Caki2 (cell line): ENCODE results near the gene ASPHD2. TPM values are rescaled to one million over a fixed set of nuclear protein-coding genes. Genes with fewer than 3 reads are reported as not detected.
"Not testable (repeated sequence)": the region's sequence is repeated elsewhere in the genome, so short reads cannot be mapped to it uniquely, and the experiment has no call there.

ENCODE experiments used
- DNase-seq: peaks from one replicate; pipeline ENCODE4 v3.0.0-alpha.2; 2015; ENCODE audit warnings: low read depth
- in situ Hi-C: cut with HindIII; loops from 2 replicates; pipeline ENCODE4 v1.10.0; 2016; ENCODE audit warnings: low sequenced_read_pairs, low pct_unique_long_range_greater_than_20kb, mixed read lengths
- total RNA-seq: library from RNA; depleted of rRNA; stranded (reverse); fragments of >200 nt; shearing (Covaris generic); gene quantifications from 2 replicates; pipeline ENCODE4 v1.2.3, GENCODE V29; 2014; ENCODE audit warnings: low replicate concordance

ASPHD2 gene
- total RNA-seq, 1 experiment from 2014 or later, result 3.1 TPM

DNA sequence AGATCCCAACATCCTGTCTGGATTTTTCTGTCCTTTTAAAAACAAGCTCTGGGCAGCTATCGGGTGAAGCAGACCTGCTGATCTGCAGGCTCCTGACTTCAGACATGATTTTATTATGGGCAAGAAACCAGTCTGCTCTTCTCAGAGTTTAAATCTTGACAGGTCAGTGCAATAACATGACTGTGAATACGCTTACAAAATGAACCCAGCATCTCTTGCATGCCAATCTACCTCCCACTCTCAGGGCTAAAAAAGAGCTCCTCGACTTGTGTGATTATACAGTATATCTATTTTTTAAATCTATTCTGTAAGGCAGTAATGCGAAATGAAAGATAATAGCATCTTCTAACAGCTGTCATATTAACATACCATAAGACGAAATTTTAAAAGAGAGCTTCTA, 18.7 kb upstream of the ASPHD2 start:
- no peak for DNase-seq
- in situ Hi-C loops, result no loop called here

DNA sequence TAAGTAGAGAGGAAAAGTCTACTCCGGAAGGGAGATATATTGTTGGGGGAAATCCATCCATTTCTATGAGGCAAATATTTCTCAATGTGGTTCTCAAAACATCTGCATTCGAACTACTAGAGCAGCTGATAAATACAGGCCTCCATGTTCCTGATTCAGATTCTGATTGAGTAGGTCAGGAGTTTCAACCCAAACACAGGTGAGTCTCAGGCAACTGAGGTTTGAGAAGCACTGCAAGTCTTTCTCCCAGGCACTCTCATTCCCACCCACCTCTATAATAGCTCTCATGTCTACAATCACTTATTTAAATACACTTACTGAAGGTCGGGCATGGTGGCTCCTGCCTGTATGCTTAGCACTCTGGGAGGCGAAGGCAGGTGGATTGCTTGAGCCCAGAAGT, 14.7 kb upstream of the ASPHD2 start:
- no peak for DNase-seq
- in situ Hi-C loops, result no loop called here

DNA sequence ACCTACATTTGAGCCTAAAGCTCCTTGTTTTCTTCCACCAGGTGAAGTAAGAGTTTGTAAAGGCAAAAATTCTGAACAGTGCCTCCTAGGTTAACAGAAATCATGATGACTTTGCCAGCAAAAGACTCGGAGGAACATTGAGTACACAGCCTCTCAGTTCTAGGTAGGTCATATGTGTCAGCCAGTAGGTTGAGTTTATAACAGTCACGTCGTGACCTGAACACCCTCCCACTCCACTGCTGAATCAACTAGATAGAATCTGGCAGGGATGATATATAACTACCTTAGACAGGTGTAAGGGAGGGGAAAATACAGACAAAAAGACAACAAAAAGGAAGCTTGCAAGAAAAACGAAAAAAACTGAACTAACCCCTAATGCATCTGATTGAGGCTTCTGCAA, 12.8 kb upstream of the ASPHD2 start:
- DNase-seq, result no peak
- in situ Hi-C loops, result no loop called here

DNA sequence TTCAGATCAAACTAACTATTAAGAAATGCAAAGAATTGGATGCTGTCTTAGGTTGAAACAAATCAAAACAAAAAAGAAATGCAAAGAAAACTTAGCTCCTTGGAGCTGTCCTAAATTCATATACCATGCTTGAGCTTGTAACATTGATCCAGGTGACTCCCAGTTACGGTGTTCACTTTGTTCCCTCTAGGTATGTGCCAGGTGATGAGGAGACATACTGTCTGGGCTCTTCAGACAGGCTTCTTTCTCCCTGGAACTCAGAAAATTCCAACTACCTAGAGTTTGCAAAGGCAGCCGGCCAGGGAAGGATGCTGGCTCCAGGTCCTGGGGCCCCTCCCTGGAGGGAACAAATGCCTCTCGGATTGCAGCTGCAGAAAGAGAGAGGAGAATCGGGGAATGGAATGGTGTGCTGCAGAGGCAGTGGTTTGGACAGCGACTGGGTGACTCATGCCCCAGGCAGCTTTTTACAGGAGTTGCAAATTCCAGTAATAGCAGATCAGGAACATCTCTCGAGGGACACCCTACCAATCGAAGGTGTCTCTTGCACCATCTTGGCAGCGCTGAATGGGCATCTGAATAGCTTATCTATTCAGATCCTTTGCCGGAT, 12.3 kb upstream of the ASPHD2 start:
- in situ Hi-C loops, result no loop called here
- DNase-seq, result peak; percentile 49

DNA sequence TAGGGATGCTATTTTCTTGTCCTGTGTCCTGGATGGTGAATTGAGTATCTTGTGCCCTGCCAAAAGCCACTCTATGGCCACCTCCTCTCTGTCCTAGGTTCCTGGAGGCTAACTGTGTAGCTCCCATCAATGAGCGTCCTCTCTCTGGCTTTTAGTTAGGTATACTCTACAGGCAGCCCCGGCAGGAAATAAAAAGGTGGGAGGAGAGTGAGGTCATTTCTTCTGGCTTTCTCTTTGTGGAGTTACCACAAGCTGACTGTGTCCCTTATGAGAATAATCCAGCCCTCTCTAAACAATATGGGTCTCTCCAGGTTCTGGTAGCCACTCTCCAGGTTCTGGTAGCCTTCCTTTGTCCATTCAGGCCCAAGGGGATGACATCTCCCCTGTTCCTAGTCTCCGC, 11.7 kb upstream of the ASPHD2 start:
- no peak for DNase-seq
- in situ Hi-C loops, result no loop called here

DNA sequence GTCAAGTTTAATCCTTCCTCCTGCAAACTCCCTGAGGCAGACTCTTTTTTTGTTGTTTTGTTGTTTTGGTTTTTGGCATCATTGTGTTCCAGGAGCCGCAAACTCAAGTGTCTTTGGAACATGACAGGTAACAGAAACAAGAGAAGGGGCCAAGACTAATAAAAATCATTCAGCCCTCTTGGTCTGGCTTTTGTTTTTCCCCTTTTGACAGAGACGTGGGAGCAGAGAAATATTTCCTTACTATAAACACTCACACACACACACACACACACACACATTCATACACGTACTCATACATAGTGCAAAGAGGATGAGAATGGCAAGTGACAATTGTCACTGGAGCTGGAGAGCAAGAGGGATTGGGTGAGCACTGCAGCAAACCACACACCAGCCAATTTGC, 10.4 kb upstream of the ASPHD2 start:
- no peak for DNase-seq
- in situ Hi-C loops, result no loop called here

DNA sequence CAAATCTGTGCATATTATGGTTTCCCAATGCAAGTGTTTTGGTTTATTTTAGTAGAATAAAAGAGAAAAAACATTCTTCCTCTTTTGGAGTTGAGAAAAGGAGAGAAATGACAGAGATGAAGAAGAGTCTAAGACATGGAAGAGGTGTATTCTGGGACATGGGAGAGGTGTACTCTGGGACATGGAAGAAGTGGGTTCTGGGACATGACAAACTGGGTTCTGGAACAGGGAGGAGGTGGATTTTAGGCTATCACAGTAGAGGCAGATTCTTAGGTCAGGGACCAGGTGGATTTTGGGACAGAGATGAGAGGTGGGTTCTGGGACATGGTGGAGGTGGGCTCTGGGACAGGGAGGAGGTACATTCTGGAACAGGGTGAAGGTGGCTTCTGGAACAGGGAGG, 2.1 kb upstream of the ASPHD2 start:
- DNase-seq, result no peak
- in situ Hi-C loops, result no loop called here

DNA sequence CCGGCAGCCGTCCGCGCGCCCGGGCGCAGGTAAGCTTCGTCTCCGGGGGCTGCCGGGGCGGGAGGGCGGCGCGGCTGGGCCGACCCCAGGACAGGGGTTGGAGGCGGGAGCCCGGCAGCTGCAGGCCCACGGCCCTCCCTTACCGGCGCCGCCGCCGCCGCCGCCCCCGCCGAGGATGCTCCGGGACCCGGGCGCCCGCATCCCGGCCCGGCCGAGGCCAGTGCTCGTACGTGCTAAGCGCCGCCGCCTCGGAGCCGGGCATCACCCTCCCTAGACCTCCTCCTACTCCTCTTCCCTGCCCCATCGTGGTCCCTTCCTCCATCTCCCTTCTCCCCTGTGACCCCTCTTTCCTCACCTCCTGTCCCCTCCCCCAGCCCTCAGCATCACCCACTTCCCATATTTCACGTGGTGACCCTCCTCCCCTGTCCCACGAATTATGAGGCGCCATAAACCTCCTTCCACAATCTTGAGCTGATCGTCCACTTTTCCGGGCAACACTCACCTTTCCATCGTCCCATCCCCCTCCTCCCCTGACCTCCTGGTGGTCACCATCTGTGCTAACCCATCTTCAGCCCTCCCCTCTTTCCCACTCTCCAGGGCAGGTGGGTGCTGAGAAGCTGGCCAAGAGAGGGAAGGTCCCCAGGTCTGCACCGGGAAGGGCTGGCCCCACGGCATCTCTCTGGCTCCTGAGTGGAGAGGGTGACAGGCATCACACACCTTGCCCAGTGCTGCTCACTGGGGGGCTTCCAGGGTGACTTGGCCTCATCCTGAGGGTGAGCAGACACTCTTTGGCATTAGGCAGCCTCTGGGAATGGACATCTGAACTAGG, 612 bp downstream of the ASPHD2 start:
- in situ Hi-C loops, result no loop called here
- DNase-seq, result no peak

DNA sequence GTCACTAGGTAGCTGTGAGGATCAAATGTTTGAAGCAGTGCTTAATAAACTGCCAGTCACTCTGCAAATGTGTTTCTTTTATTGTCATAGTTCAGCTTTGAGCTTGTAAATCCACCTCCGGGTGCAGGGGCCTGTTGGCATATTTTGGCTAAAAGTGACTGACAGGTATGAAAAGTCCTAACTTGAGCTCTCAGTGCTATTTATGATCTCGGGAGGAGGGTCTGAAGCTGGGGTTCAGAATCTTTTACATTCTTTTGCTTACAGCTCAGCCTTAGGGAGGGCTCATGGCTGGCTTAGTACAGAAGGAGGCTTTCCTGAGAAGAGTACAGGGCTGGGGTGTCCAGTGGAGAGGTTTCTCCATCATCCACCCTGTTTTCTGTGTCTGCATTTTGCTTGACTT, 1.5 kb downstream of the ASPHD2 start:
- DNase-seq, result no peak

DNA sequence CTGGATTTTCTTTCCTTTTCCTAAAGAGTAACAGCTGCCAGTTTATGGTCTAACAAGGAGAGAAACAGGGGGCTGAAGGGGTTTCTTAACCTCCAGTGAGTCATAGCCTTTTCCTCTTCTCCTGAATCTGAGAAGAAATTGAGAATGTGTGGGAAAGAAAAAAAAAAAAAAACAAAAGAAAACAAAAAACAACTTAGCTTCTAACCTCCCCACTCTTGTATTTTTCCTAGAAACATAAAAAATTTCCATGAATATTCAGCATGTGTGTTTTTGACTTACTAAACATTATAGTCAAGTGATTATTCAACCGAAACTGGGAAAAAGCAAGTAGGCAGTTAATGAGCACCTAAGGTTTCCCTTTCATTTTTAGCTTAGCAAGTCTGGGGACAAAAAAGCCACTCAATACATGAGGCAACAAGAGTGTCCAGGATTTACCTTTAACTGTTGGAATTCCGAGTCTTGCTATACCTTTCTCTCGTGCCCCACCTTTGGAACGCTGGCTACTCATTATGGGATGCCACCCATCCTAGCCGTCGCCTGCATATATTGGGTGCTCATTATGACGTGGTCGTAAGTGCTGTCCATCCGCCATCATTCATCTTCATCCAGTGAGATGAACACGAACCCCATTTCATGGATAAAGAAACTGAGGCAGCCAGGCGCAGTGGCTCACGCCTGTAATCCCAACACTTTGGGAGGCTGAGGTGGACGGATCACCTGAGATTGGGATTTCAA, 2.4 kb downstream of the ASPHD2 start:
- in situ Hi-C loops, result no loop called here
- DNase-seq, result no peak

More for the DNA sequence above, 1.5 kb downstream of the ASPHD2 start:
- in situ Hi-C loops, result no loop called here

DNA sequence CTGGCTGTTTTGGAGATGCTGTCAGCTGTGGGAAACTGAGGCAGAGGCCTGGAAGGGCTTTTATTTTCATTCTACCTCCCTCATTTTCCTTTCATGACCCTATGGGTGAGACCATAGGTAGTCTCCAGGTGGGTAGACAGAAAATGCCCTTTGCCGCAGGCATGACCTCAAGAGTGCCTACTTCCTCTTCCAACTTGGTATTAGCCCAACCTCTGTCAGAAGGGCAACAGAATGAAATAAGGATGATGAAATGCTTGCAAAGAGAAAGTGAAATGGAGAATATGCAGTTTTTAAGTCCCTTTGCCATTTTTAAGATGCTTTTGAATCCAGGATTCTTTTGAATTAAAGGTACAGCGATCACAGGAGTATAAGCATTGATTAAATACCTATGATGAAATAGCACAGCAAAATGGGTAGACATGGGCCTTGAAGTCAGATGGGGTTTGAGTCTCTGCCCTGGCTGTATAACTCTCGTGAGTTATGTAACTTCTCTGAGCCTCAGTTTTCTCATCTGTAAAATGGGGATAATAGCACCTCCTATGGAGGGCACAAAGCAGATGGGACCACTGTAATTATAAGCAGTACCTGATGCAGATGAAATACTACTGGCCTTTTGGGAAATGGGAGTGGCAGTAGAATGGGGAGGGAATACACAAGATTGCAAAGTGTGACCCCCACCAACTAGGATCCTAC, 3.7 kb downstream of the ASPHD2 start:
- in situ Hi-C loops, result no loop called here
- no peak for DNase-seq

DNA sequence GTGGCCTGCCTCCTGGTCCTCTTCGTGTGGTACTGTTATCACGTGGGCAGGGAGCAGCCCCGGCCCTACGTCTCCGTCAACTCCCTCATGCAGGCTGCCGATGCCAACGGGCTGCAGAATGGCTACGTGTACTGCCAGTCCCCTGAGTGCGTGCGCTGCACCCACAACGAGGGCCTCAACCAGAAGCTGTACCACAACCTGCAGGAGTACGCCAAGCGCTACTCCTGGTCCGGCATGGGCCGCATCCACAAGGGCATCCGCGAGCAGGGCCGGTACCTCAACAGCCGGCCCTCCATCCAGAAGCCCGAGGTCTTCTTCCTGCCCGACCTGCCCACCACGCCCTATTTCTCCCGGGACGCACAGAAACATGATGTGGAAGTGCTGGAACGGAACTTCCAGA, 4.7 kb downstream of the ASPHD2 start:
- no peak for DNase-seq
- in situ Hi-C loops, result no loop called here

DNA sequence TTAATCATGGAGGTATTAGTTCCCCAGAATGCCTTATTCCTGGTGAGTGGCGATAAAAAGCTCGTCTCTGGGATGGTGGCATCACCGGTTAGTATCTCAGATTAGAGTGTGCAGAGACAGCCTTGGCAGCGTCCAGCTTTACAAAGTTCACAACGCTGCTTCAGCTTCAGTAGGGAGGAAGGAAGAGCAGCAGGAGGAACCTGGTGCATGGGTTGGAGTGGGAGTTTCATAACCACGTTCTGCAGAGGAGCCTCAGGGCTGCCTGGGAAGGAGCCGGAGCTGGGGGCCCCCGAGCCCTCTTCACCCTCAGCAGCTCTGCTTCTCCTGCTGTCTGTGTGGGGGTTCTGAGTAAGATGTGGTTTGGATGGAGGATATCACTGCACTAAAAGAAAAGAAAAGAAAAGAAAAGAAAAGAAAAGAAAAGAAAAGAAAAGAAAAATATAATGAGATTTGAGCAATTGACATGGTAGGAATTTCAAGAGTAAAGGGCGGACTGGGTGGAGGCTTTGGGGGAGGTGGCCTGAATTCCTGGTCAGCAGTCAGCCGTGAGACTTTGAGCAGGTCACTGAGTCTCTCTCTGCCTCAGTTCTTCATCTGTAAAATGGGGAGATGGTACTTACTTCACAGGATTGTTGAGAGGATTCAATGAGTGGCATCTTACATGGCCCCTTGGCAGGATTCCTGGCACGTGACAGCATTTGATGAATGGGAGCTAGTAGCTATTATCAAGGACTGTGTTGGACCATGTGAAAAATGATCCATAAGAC, 6.5 kb downstream of the ASPHD2 start:
- in situ Hi-C loops, result no loop called here

DNA sequence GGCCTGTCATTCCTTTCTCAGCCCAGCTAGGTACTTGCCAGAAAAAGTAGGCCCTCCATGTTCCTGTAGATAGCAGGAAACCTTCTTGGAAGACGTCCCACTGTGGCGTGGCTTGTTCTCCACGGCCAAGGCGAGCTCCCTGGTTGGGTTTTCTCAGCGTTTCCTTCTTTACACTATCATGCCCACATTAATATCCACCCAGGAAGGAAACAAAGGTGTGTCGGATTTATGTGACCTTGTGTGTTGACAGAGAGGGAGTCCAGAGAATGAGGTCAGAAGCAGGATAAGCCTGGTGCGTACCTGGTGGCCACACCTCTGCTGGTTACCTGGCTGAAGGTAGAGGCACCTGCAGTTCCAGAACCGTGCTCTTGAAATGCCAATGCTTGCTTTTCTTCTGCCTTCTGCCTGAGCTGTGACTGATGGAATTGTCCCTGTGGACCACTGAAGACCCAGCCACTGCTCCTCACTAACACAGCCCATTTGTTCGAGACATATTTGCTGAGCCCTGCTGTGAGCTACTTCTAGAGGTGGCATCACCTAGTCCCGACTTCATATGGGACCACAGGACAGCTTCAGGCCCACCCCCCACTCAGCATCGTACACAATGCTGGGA, 7.9 kb downstream of the ASPHD2 start:
- in situ Hi-C loops, result no loop called here
- no peak for DNase-seq

More for the DNA sequence above, 6.5 kb downstream of the ASPHD2 start:
- no peak for DNase-seq

DNA sequence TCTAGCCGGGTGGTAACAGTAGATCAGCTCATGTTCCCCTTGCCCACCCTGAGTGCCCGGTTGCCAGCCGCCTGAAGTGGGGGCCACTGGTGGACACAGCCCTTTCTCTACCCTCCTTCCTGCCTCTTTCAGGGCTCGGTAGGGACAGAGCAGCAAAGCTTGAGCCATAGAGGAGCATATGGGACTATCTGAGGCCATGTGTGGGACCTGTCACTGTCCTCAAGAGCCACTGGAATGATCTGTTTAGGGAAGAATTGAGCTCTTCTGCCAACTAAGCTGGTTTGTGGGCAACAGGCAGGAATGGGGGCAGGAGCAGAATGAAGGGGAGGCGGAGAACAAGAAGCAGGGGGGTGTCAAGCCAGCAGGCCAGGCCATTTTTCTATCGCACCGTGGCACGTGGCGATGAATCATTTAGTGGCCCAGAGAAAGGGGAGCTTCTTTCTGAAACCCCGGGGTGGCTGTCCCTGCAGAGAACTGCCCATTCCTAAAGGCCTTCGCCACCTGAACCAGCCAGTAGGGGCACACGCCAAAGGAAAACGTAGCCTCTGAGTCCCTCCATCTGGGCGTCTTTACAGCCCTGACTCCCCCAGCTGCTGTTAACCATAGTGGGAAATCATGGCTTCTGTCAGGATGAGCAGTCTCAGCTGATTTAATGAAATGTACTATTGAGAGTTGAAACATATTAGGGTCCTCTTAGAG, 8.8 kb downstream of the ASPHD2 start:
- in situ Hi-C loops, result no loop called here
- no peak for DNase-seq

DNA sequence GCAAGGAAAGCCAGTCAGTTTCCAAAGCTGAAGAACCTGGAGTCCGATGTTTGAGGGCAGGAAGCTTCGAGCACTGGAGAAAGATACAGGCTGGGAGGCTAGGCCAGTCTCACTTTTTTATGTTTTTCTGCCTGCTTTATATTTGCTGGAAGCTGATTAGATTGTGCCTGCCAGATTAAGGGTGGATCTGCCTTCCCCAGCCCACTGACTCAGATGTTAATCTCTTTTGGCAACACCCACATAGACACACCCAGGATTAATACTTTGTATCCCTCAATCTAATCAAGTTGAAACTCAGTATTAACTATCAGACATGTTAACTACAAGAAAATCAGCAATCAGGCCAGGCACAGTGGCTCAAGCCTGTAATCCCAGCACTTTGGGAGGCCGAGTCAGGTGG, 9.7 kb downstream of the ASPHD2 start:
- DNase-seq, in situ Hi-C loops: not testable (repeated sequence)

DNA sequence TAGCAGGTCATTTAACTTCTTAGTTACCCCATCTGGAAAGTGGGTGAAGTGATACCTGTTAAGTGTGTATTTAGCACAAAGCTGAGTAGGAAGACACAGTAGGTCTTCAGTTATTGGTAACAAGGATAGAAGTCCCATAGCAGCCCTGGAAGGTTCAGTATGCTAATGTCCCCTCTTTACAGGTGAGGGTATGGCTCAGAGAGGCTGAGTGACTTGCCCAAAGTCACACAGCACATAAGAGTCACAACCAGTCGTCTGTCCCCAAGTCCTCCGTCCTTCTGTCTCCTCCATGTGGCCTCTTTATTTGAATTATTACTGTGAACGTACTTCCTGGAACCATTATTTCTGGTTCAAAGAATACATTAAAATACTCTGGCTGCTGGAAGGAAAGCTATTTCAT, 10.5 kb downstream of the ASPHD2 start:
- in situ Hi-C loops, result no loop called here

More for the DNA sequence above, 10.5 kb downstream of the ASPHD2 start:
- no peak for DNase-seq
